GM12865 (cell line): ENCODE data around the gene PKN1.
"Not testable (repeated sequence)": the region's sequence is repeated elsewhere in the genome, so short reads cannot be mapped to it uniquely, and the experiment has no call there.

Experiments
- DNase-seq: peaks from one replicate; pipeline ENCODE4 v3.0.0; 2010; ENCODE audit warnings: low read depth
- H3K4me3 ChIP-seq: 2 replicates; pipeline ENCODE4 v1.5.1; 2011; ENCODE audit warnings: mild to moderate bottlenecking, low read depth, low read length, control low read depth
- CTCF ChIP-seq: IDR thresholded peaks from 2 replicates; pipeline ENCODE4 v1.5.1; 2011; ENCODE audit warnings: low read length, control low read depth, low read depth, inconsistent platforms; ENCODE audit not compliant: insufficient read depth; ENCODE audit errors: missing control alignments

PKN1 gene

GRCh38 chr19:14394167-14394566, 38.9 kb upstream of the PKN1 start:
- DNase-seq, result no peak
- no peak overlapping the region for H3K4me3 ChIP-seq
- no peak for TF ChIP-seq CTCF

- TF ChIP-seq CTCF, result no peak
- H3K4me3 ChIP-seq, result no peak overlapping the region
- no peak for DNase-seq
These were observed 37.8 kb upstream of the PKN1 start for GRCh38 chr19:14395262-14395661.

DNA sequence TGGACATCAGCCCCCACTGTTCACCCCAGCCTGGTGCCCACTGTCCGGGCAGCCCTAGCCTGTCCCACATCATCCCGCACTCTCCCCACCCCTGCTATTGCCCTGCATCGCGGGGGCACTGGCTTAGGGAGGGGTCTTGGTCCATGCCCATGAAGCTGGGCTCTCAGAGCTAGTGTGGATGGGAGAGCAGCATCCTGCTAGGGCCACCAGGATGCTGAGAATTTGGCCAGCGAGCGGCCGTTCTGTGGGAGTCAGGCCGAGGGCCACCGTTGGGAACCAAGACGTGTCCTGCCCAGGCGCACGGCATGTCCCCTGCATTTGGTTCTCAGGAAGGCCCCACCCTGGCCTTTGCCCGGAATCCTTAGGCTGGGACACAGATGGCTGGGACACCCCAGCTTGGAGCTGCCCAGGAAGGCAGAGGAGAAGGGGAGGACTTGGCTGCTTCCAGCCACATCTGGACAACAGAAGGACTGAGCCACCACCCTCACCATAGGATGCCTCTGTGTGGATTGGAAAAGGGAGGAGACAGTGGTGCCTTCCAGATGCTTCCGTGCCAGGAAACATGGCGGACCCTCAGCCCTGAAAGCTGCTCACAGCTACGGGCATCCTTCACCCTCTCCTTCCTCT, 37.3 kb upstream of the PKN1 start:
- DNase-seq, result no peak
- no peak for TF ChIP-seq CTCF
- no peak overlapping the region for H3K4me3 ChIP-seq

GRCh38 chr19:14396730-14397129, 36.4 kb upstream of the PKN1 start:
- DNase-seq, H3K4me3 ChIP-seq: not testable (repeated sequence)

DNA sequence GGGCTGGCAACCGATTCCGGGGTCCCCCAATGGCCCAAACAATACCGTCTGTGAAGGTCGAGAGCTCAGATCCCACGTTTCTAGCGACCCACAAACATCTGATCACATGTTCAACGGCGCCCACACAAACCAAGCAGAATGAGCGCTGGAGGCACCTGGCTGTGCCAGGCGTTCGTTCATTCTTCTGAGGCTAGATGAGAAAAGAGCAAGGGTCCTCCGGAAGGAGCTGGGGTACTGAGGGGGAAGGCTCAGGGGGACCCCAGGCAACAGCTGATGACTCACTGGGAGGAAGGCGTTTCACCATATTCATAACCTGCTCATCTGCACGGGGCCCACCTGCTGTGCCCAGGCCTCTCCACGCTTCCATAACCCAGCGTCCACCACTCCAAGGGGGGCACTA, 35.9 kb upstream of the PKN1 start:
- DNase-seq, H3K4me3 ChIP-seq: not testable (repeated sequence)

DNA sequence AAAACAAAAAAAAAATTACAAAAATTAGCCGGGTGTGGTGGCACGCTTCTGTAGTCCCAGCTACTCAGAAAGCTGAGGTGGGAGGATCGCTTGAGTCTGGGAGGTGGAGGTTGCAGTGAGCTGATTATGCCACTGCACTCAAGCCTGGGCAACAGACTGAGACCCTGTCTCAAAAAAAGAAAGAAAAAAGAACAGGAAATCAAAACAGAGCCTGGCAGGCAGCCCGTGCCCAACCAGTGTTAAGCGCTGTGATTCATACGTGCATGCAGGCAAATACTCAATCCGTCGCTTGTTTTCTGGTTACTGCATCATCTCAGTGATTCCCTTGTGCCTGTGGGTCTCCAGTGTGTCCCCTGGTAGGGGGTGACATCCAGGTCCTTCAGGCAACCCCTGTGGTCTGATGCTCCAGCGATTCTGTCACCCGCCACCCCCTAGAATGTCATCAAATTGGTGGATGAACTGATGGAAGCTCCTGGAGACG, 32.1 kb upstream of the PKN1 start:
- DNase-seq, result peak; percentile 70
- no peak overlapping the region for H3K4me3 ChIP-seq
- TF ChIP-seq CTCF, result no peak

GRCh38 chr19:14401468-14402195, 31.5 kb upstream of the PKN1 start:
- TF ChIP-seq CTCF, result no peak
- H3K4me3 ChIP-seq, result no peak overlapping the region
- no peak for DNase-seq
